ENCODE measurements around the gene KLRK1.

DNA sequence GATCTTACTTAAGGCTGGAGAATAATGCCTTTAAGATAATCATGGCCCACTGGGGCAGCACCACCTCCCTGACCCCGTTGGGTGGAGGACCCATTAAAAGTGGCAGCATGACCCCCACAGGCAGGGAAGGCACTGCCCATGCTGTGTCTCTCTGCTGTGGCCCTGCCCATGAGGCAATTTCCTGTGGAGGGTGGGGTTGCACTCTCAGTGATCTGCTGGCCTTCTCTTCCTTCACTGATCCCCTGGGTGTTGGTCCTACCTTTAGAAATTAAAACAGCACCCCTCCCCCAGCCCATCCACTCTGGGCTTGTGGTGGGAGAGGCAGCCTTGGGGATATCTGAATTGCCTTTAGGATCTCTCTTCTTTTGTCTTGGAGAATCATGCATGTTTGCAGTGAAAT, 17.3 kb downstream of the KLRK1 start:
- TF ChIP-seq POLR2AphosphoS5 (IDR thresholded peaks at IDR 0.05), result no peak
- TF ChIP-seq, protein P1, sequence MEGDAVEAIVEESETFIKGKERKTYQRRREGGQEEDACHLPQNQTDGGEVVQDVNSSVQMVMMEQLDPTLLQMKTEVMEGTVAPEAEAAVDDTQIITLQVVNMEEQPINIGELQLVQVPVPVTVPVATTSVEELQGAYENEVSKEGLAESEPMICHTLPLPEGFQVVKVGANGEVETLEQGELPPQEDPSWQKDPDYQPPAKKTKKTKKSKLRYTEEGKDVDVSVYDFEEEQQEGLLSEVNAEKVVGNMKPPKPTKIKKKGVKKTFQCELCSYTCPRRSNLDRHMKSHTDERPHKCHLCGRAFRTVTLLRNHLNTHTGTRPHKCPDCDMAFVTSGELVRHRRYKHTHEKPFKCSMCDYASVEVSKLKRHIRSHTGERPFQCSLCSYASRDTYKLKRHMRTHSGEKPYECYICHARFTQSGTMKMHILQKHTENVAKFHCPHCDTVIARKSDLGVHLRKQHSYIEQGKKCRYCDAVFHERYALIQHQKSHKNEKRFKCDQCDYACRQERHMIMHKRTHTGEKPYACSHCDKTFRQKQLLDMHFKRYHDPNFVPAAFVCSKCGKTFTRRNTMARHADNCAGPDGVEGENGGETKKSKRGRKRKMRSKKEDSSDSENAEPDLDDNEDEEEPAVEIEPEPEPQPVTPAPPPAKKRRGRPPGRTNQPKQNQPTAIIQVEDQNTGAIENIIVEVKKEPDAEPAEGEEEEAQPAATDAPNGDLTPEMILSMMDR (IDR thresholded peaks at IDR 0.05), result no peak

All from prostate gland (tissue), 2 donors.